Sigmoid colon (tissue), 7 donors: ENCODE results near the gene PIH1D2. TPM values are rescaled to one million over a fixed set of nuclear protein-coding genes. Genes with fewer than 3 reads are reported as not detected.

Experiments
- DNase-seq: peaks from one replicate; pipeline ENCODE4 v3.0.0-alpha.2; 2019
- H3K27ac ChIP-seq, 4 donors: fragments of 200-600 bp; sonication (generic); one replicate each; pipeline ENCODE4 v1.5.1; 2016 to 2019; ENCODE audit warnings: mild to moderate bottlenecking in 1 of 4
- H3K27me3 ChIP-seq, 3 donors: fragments of 200-600 bp; sonication (generic); one replicate each; pipeline ENCODE4 v1.5.1; 2019; ENCODE audit warnings: mild to moderate bottlenecking in 1 of 3
- H3K36me3 ChIP-seq, 4 donors: fragments of 200-600 bp; sonication (generic); one replicate each; pipeline ENCODE4 v1.5.1; 2016 to 2019
- H3K4me1 ChIP-seq, 4 donors: fragments of 200-600 bp; sonication (generic); one replicate each; pipeline ENCODE4 v1.5.1; 2017 to 2019
- H3K4me3 ChIP-seq, 4 donors: fragments of 200-600 bp; sonication (generic); one replicate each; pipeline ENCODE4 v1.5.1; 2017 to 2019; ENCODE audit warnings: mild to moderate bottlenecking in 2 of 4, moderate library complexity in 1 of 4
- H3K9me3 ChIP-seq, 4 donors: fragments of 200-600 bp in 3 of 4; sonication (generic) in 3 of 4; one replicate each; pipeline versions ENCODE4 v1.5.1 to v1.6.1; 2013 to 2019
- CTCF ChIP-seq, 4 experiments: fragments of 450-650 bp in 3 of 4; fragments of 200-600 bp in 1 of 4; IDR thresholded peaks; one replicate each; pipeline ENCODE4 v1.5.1; 2016 to 2019; ENCODE audit warnings: antibody characterized with exemption in 4 of 4, mild to moderate bottlenecking in 3 of 4, moderate library complexity in 2 of 4
- EP300 ChIP-seq, 4 donors: sonication (generic); formaldehyde crosslinking; IDR thresholded peaks; one replicate each; pipeline ENCODE4 v1.6.1; 2017; ENCODE audit warnings: antibody characterized with exemption in 4 of 4
- POLR2A ChIP-seq, 2 donors: fragments of 450-650 bp; IDR thresholded peaks; one replicate each; pipeline ENCODE4 v1.6.1; 2016; ENCODE audit warnings: antibody characterized with exemption in 2 of 2, mild to moderate bottlenecking in 2 of 2, moderate library complexity in 2 of 2
- POLR2AphosphoS5 ChIP-seq, 4 donors: sonication (generic); formaldehyde crosslinking; IDR thresholded peaks; one replicate each; pipeline ENCODE4 v1.6.1; 2017; ENCODE audit warnings: antibody characterized with exemption in 4 of 4
- WGBS, 2 donors: extraction: QIAGEN DNeasy Blood & Tissue Kit; methylation state at CpG; one replicate each; pipeline ENCODE4 v1.1.7; 2013; 5-methylcytosine and 5-hydroxymethylcytosine counted together
- intact Hi-C: fragments of 100-400 bp; cut with DNase I; formaldehyde crosslinking; loops from one replicate; pipeline ENCODE4 v1.15.1; 2023
- polyA plus RNA-seq, 3 donors: library from polyadenylated mRNA; stranded (reverse); fragments of 200-250 nt; gene quantifications; one replicate each; pipeline ENCODE4 v1.2.3, GENCODE V29; 2013
- total RNA-seq, 4 donors: library from RNA; depleted of rRNA; stranded (reverse); fragments of >200 nt; gene quantifications; one replicate each; pipeline ENCODE4 v1.1.0, GENCODE V29; 2016
- donor health status: healthy with polysubstance abuse.
- donor health status: Bipolar disorder and iron deficiency.
- donor health status: healthy.

Gene PIH1D2
- total and polyA plus RNA-seq, 7 donors = 0.60 to 3.9 (median 1.8) TPM; not detected in 1

GRCh38 chr11:112086422-112087191 lies 12.8 kb upstream of the PIH1D2 start, which contains the start of the genes SDHD and TIMM8B:
Gene SDHD, plus strand, starts transcription at chr11:112086873. Its CDS starts 35 bp downstream, at chr11:112086908.
Gene TIMM8B, minus strand, starts transcription at chr11:112086756. Its CDS starts 33 bp downstream, at chr11:112086723.
- H3K27me3 ChIP-seq = no peaks in the 10 kb centered on the region
- TF ChIP-seq EP300 (IDR thresholded peaks at IDR 0.05) (no peak), POLR2A (IDR thresholded peaks at IDR 0.05) (peak; percentile 37 to 53), CTCF (IDR thresholded peaks at IDR 0.05) (peak in 2 of 4 experiments; percentile 20 to 36), POLR2AphosphoS5 (IDR thresholded peaks at IDR 0.05) (peak; percentile 75 to 88 (median 87))
- peaks cover 0 to 38% (median 33%) of the 10 kb centered on the region in 4 donors for H3K4me1 ChIP-seq
- 0% methylated on average over 45 of the region's 45 CpGs for WGBS, 2 donors
- peak; percentile 98 for DNase-seq
- peak within 1 kb of the TSS; percentile 74 to 81 (median 75) for H3K4me3 ChIP-seq
- peak within 1 kb of the TSS; percentile 81 to 86 (median 82) for H3K27ac ChIP-seq
- H3K36me3 ChIP-seq = peaks cover 10 to 76% (median 46%) of the 10 kb centered on the region in 4 donors
- no peaks in the 10 kb centered on the region for H3K9me3 ChIP-seq
- intact Hi-C loops = loop anchor here (5.0 kb wide), 1 partner anchor 209 kb away; the partner anchor contains the start of genes CFAP68 and FDXACB1

GRCh38 chr11:112085822-112086421 lies 12.1 kb upstream of the PIH1D2 start:
- no peaks in the 10 kb centered on the region for H3K9me3 ChIP-seq
- H3K36me3 ChIP-seq = peaks cover 5 to 76% (median 43%) of the 10 kb centered on the region in 4 donors
- peak overlapping the region; percentile 74 to 81 (median 75) for H3K4me3 ChIP-seq
- no peak for DNase-seq
- no peak for TF ChIP-seq POLR2A (IDR thresholded peaks at IDR 0.05)
- no peak for TF ChIP-seq EP300 (IDR thresholded peaks at IDR 0.05)
- H3K4me1 ChIP-seq = peaks cover 0 to 38% (median 33%) of the 10 kb centered on the region in 4 donors
- H3K27me3 ChIP-seq = no peaks in the 10 kb centered on the region
- 3 to 6% methylated on average over 19 of the region's 19 CpGs for WGBS, 2 donors
- intact Hi-C loops = loop anchor here (5.0 kb wide), 1 partner anchor 209 kb away; the partner anchor contains the start of genes CFAP68 and FDXACB1
- peak overlapping the region; percentile 81 to 86 (median 82) for H3K27ac ChIP-seq

GRCh38 chr11:112082729-112083128 lies 8.9 kb upstream of the PIH1D2 start:
- Histone ChIP-seq H3K4me1 (peaks cover 0 to 14% (median 13%) of the 10 kb centered on the region in 4 donors), H3K36me3 (peaks cover 8 to 76% (median 47%) of the 10 kb centered on the region in 4 donors), H3K27ac (no peak overlapping the region), H3K27me3 (no peaks in the 10 kb centered on the region), H3K4me3 (no peak overlapping the region), H3K9me3 (no peaks in the 10 kb centered on the region)
- no peak for DNase-seq
- intact Hi-C loops = no loop called here
- 76 to 77% methylated on average over 4 of the region's 4 CpGs for WGBS, 2 donors
- TF ChIP-seq POLR2A (IDR thresholded peaks at IDR 0.05) (no peak), CTCF (IDR thresholded peaks at IDR 0.05) (no peak), EP300 (IDR thresholded peaks at IDR 0.05) (no peak), POLR2AphosphoS5 (IDR thresholded peaks at IDR 0.05) (no peak)

GRCh38 chr11:112062923-112063322 lies 10.9 kb downstream of the PIH1D2 start:
- 76 to 81% methylated on average over 1 of the region's 1 CpG for WGBS, 2 donors
- TF ChIP-seq EP300 (IDR thresholded peaks at IDR 0.05) = no peak
- no peak for TF ChIP-seq CTCF (IDR thresholded peaks at IDR 0.05)

GRCh38 chr11:112058103-112058502 lies 15.7 kb downstream of the PIH1D2 start:
- H3K36me3 ChIP-seq = peaks cover 7 to 86% (median 39%) of the 10 kb centered on the region in 4 donors
- WGBS, 2 donors = 22 to 63% methylated on average over 1 of the region's 1 CpG

More at GRCh38 chr11:112062923-112063322, 10.9 kb downstream of the PIH1D2 start:
- Histone ChIP-seq H3K36me3 (peaks cover 7 to 64% (median 19%) of the 10 kb centered on the region in 4 donors), H3K4me3 (no peak overlapping the region), H3K9me3 (no peaks in the 10 kb centered on the region), H3K4me1 (no peaks in the 10 kb centered on the region), H3K27me3 (no peaks in the 10 kb centered on the region), H3K27ac (no peak overlapping the region)
- no peak for DNase-seq
- intact Hi-C loops = no loop called here

More at GRCh38 chr11:112058103-112058502, 15.7 kb downstream of the PIH1D2 start:
- intact Hi-C loops = no loop called here
- Histone ChIP-seq H3K4me1 (no peaks in the 10 kb centered on the region), H3K4me3 (no peak overlapping the region), H3K9me3 (no peaks in the 10 kb centered on the region), H3K27ac (no peak overlapping the region), H3K27me3 (no peaks in the 10 kb centered on the region)
- DNase-seq = no peak
- TF ChIP-seq POLR2AphosphoS5 (IDR thresholded peaks at IDR 0.05) = no peak
- no peak for TF ChIP-seq POLR2A (IDR thresholded peaks at IDR 0.05)
- no peak for TF ChIP-seq CTCF (IDR thresholded peaks at IDR 0.05)
- no peak for TF ChIP-seq EP300 (IDR thresholded peaks at IDR 0.05)
